Upper lobe of right lung (tissue), 1 donor: ENCODE data around the gene FBN3. TPM values are rescaled to one million over a fixed set of nuclear protein-coding genes. Genes with fewer than 3 reads are reported as not detected.

Experiments used
- ATAC-seq: fragments of 200-7000 bp; cut with Tn5 transposase; one replicate; pipeline ENCODE4 v1.9.1; 2020; ENCODE audit warnings: mild to moderate bottlenecking, moderate library complexity
- DNase-seq: peaks from one replicate; pipeline ENCODE4 v3.0.0-alpha.2; 2020
- H3K27ac ChIP-seq: fragments of 200-600 bp; one replicate; pipeline ENCODE4 v1.8.0; 2022
- H3K27me3 ChIP-seq: fragments of 200-600 bp; one replicate; pipeline ENCODE4 v1.8.0; 2022; ENCODE audit warnings: mild to moderate bottlenecking
- H3K36me3 ChIP-seq: fragments of 200-600 bp; one replicate; pipeline ENCODE4 v1.8.0; 2022
- H3K4me1 ChIP-seq: fragments of 200-600 bp; one replicate; pipeline ENCODE4 v1.8.0; 2022
- H3K4me3 ChIP-seq: fragments of 200-600 bp; one replicate; pipeline ENCODE4 v1.8.0; 2022; ENCODE audit warnings: mild to moderate bottlenecking
- H3K9me3 ChIP-seq: fragments of 200-600 bp; one replicate; pipeline ENCODE4 v1.8.0; 2022
- intact Hi-C: fragments of 100-400 bp; cut with DNase I; formaldehyde crosslinking; loops from one replicate; pipeline ENCODE4 v1.11.0; 2022
- total RNA-seq: library from RNA; stranded (reverse); fragmentation: NEBNext Ultra II Directional; extraction: Animal tissue kit (Norgen Biotek cat#: 25700); gene quantifications from one replicate; pipeline ENCODE4 v1.2.1, GENCODE V29; 2021
- TF ChIP-seq, protein P1 (sequence below): fragments of 200-600 bp; IDR thresholded peaks from one replicate; pipeline ENCODE4 v1.8.0; 2022; ENCODE audit warnings: antibody characterized with exemption
- donor health status: DM: no; HTN: yes; CAD: no; lungs with severe emphysema.

The FBN3 gene
- total RNA-seq, 1 donor from 2014 or later, result 8.5 TPM

DNA sequence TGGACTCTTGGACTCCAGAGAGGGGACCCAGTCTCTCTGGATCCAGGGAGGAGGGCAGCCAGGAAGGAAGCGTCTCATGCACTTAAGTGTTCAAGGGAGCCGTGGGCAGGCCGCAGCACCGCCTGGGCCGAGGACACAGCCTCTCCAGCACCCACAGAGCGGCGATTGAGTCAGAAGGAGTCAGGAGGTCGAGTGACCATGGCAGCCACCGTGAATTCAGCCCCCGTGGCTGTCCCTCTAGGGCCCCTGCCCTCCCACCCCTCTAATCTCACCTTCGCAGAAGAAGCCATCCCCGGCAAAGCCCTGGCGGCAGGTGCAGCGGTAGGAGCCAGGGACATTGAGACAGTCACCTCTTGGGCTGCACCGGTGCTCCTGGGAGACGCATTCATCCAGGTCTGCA, 38.0 kb downstream of the FBN3 start:
- no peaks in the 10 kb centered on the region for H3K4me1 ChIP-seq
- no peak for ATAC-seq
- no peaks in the 10 kb centered on the region for H3K27me3 ChIP-seq
- TF ChIP-seq, protein P1, sequence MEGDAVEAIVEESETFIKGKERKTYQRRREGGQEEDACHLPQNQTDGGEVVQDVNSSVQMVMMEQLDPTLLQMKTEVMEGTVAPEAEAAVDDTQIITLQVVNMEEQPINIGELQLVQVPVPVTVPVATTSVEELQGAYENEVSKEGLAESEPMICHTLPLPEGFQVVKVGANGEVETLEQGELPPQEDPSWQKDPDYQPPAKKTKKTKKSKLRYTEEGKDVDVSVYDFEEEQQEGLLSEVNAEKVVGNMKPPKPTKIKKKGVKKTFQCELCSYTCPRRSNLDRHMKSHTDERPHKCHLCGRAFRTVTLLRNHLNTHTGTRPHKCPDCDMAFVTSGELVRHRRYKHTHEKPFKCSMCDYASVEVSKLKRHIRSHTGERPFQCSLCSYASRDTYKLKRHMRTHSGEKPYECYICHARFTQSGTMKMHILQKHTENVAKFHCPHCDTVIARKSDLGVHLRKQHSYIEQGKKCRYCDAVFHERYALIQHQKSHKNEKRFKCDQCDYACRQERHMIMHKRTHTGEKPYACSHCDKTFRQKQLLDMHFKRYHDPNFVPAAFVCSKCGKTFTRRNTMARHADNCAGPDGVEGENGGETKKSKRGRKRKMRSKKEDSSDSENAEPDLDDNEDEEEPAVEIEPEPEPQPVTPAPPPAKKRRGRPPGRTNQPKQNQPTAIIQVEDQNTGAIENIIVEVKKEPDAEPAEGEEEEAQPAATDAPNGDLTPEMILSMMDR, result no peak
- no peaks in the 10 kb centered on the region for H3K36me3 ChIP-seq
- no peak overlapping the region for H3K27ac ChIP-seq
- intact Hi-C loops, result no loop called here
- DNase-seq, result no peak
- H3K9me3 ChIP-seq, result no peaks in the 10 kb centered on the region
- no peak overlapping the region for H3K4me3 ChIP-seq

DNA sequence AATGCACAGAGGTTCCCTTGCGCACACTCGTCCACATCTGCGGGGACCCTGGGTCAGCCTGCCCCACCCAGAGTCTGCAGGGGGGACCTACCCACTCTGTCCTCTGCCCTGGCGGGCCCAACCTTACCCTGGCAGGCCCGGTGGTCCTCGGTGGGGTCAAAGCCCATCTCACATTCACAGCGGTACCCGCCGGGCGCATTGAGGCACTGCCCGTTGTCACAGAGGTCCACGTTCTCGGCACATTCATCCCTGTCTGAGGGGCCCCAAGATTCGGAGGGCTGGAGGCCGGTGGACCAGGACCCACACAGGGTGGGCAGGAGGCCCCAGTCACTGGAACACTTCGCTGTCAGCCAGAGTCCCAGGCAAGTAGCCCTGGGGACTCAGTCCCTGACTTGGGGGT, 38.5 kb downstream of the FBN3 start:
- ATAC-seq (no peak), DNase-seq (no peak)
- H3K4me3 ChIP-seq, result no peak overlapping the region

DNA sequence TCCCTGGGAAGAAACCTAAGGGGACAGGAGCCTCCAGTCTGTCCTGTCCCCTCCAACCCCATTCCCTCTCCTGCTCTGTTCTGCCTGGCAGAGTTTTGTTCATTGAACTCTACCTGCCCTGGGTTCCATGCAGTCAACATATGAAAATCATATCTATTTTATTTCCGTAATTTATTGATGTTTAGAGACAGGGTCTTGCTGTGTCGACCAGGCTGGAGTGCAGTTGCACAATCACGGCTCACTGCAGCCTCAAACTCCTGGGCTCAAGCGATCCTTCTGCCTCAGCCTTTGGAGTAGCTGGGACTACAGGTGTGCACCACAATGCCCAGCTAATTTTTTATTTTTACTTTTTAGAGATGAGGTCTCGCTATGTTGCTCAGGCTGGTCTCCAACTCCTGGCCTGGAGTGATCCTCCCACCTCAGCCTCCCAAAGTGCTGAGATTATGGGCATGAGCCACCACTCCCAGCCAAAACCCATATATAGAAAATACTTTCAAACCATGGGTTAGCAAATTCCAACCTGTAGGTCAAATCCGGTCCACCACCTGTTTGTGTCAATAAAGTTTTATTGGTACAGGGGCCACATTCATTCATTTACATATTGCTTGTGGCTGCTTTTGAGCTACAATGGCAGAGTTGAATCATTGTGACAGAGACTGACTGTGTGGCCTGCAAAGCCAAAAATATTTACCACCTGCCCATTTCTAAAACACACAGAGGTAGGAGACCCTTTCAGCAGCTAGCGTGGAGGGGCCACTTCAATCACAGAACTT, 39.3 kb downstream of the FBN3 start:
- no peak overlapping the region for H3K4me3 ChIP-seq
- intact Hi-C loops, result no loop called here
- DNase-seq (no peak), ATAC-seq (no peak)
- TF ChIP-seq, protein P1, result no peak
- H3K27me3 ChIP-seq, result no peaks in the 10 kb centered on the region
- H3K36me3 ChIP-seq, result no peaks in the 10 kb centered on the region
- H3K4me1 ChIP-seq, result no peaks in the 10 kb centered on the region
- no peaks in the 10 kb centered on the region for H3K9me3 ChIP-seq
- H3K27ac ChIP-seq, result no peak overlapping the region

More for the DNA sequence above, 38.5 kb downstream of the FBN3 start:
- TF ChIP-seq, protein P1, result no peak
- H3K27me3 ChIP-seq, result no peaks in the 10 kb centered on the region
- H3K27ac ChIP-seq, result no peak overlapping the region
- H3K36me3 ChIP-seq, result no peaks in the 10 kb centered on the region
- H3K4me1 ChIP-seq, result no peaks in the 10 kb centered on the region
- intact Hi-C loops, result no loop called here
- no peaks in the 10 kb centered on the region for H3K9me3 ChIP-seq

DNA sequence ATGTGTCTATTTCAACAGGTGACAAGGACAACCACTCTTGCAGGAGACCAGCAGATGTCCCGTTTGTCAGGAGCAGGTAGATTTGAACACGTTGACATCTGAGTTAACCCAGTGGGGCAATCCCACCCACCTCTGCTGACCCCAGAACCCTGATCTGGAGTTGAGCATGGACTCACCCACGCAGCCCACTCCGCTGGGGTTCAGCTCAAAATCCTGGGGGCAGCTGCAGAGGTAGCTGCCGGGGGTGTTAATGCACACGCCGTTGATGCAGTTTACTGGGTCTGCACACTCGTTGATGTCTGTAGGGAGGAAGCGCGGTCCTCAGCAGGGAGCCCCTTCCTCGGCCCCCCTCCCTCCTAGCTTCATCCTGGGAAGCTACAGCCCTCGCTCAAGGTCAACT, 39.9 kb downstream of the FBN3 start:
- DNase-seq, result no peak
- no peak for ATAC-seq
- intact Hi-C loops, result no loop called here
- H3K36me3 ChIP-seq, result no peaks in the 10 kb centered on the region
- TF ChIP-seq, protein P1, result no peak
- no peak overlapping the region for H3K4me3 ChIP-seq
- H3K27me3 ChIP-seq, result no peaks in the 10 kb centered on the region
- H3K27ac ChIP-seq, result no peak overlapping the region
- H3K9me3 ChIP-seq, result no peaks in the 10 kb centered on the region
- no peaks in the 10 kb centered on the region for H3K4me1 ChIP-seq

DNA sequence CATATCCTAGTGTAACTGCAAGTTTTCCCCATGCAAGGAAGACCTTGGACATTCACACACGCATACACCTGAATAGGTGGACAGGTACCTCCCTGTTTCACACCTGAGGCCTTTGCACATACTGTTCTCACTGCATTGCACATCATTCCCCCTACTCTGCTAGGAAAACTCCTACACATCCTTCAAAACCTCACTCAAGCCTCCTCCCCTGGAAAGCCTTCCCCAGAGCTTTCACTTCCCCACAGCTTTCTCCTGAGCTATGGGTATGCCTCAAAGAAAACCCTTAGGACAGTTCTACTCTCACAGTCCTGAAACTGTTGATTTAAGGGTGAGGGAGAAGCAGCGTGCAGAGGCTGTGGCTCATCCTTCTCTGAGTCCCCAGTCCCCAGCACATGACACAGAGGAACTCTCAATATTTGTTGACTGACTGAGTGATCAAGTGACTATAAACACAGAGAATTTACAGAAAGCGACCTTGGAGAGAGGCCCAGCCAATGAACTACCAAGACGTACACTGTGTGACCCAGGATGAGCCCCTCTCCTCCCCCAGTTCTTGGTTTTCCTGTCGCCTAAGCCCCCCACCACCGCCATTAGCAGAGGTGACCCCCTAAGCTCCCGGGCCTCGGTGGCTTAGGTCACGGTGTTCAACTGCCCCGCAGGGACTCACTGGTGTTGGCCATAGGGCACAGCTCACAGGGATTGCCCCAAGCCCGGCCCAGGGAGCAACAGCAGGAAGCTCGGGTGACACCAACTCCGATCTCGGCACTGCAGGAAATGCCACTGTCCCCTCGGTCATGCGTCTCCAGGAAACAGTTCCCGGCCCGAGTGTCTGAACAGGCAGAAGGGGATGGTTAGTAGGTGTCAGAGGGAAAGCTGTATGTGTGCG, 40.6 kb downstream of the FBN3 start:
- no peak for ATAC-seq

More for the DNA sequence above, 40.6 kb downstream of the FBN3 start:
- TF ChIP-seq, protein P1, result no peak
- Histone ChIP-seq H3K9me3 (no peaks in the 10 kb centered on the region), H3K4me3 (no peak overlapping the region), H3K27me3 (no peaks in the 10 kb centered on the region), H3K27ac (no peak overlapping the region), H3K4me1 (no peaks in the 10 kb centered on the region), H3K36me3 (no peaks in the 10 kb centered on the region)
- intact Hi-C loops, result no loop called here
- no peak for DNase-seq
